HEK293 (cell line): ENCODE results near the gene GBA3.

Experiments
- CTCF ChIA-PET: fragments of 350-600 bp; formaldehyde crosslinking; extraction: SDS; loops from one replicate; lab custom pipeline; 2021; ENCODE audit warnings: antibody characterized with exemption; lab: Yijun Ruan, JAX
- POLR2A ChIA-PET: fragments of 300-600 bp; formaldehyde crosslinking; extraction: SDS; loops from one replicate; lab custom pipeline; 2020; ENCODE audit warnings: antibody characterized with exemption, inconsistent platforms; lab: Yijun Ruan, JAX
- H3K27ac ChIP-seq: fragments of 200-500 bp; sonication (Bioruptor generic); 2 replicates; pipeline ENCODE4 v1.5.1; 2014; ENCODE audit warnings: low read depth, low read length, control low read depth, inconsistent platforms; ENCODE audit errors: extremely low read depth
- H3K36me3 ChIP-seq, 2 experiments: fragments of 200-500 bp in 1 of 2; sonication (Bioruptor generic) in 1 of 2; 1 replicate in 1 of 2; 2 replicates in 1 of 2; pipeline ENCODE4 v1.5.1; 2014 to 2017; ENCODE audit warnings: inconsistent platforms in 2 of 2, low read length in 2 of 2; ENCODE audit not compliant: control insufficient read depth in 2 of 2, insufficient read depth in 1 of 2
- H3K4me1 ChIP-seq: fragments of 200-500 bp; sonication (Bioruptor generic); 2 replicates; pipeline ENCODE4 v1.5.1; 2014; ENCODE audit warnings: mild to moderate bottlenecking, low read length, inconsistent platforms; ENCODE audit not compliant: control insufficient read depth, insufficient read depth
- H3K4me3 ChIP-seq: 2 replicates; pipeline ENCODE4 v1.5.1; 2011; ENCODE audit warnings: low read depth, mild to moderate bottlenecking, control low read depth, low read length, moderate library complexity
- H3K9me3 ChIP-seq: fragments of 200-500 bp; sonication (Bioruptor generic); 2 replicates; pipeline ENCODE4 v1.5.1; 2014; ENCODE audit warnings: low read depth, low read length, inconsistent platforms; ENCODE audit not compliant: control insufficient read depth, insufficient read depth
- BCL6B ChIP-seq: fragments of 450-650 bp; formaldehyde crosslinking; IDR thresholded peaks from 2 replicates; pipeline ENCODE4 v1.5.1; 2017; ENCODE audit warnings: missing biosample characterization, missing genetic modification characterization
- MZF1 ChIP-seq: fragments of 450-650 bp; formaldehyde crosslinking; IDR thresholded peaks from 2 replicates; pipeline ENCODE4 v1.5.1; 2017; ENCODE audit warnings: missing biosample characterization, missing genetic modification characterization, borderline replicate concordance
- OVOL3 ChIP-seq: fragments of 450-650 bp; formaldehyde crosslinking; IDR thresholded peaks from 2 replicates; pipeline ENCODE4 v1.5.1; 2016; ENCODE audit warnings: missing biosample characterization, missing genetic modification characterization
- PATZ1 ChIP-seq: fragments of 450-650 bp; formaldehyde crosslinking; IDR thresholded peaks from 2 replicates; pipeline ENCODE4 v1.5.1; 2016; ENCODE audit warnings: missing biosample characterization, missing genetic modification characterization
- PRDM6 ChIP-seq: fragments of 450-650 bp; formaldehyde crosslinking; IDR thresholded peaks from 2 replicates; pipeline ENCODE4 v1.5.1; 2017; ENCODE audit warnings: missing biosample characterization, missing genetic modification characterization
- REPIN1 ChIP-seq: fragments of 450-650 bp; formaldehyde crosslinking; IDR thresholded peaks from 2 replicates; pipeline ENCODE4 v1.5.1; 2017; ENCODE audit warnings: missing biosample characterization, missing genetic modification characterization, low read depth
- SCRT2 ChIP-seq: fragments of 450-650 bp; formaldehyde crosslinking; IDR thresholded peaks from 2 replicates; pipeline ENCODE4 v1.5.1; 2016; ENCODE audit warnings: missing biosample characterization, missing genetic modification characterization
- YY2 ChIP-seq: fragments of 450-650 bp; formaldehyde crosslinking; IDR thresholded peaks from 2 replicates; pipeline ENCODE4 v1.5.1; 2016; ENCODE audit warnings: missing biosample characterization, missing genetic modification characterization
- ZBTB20 ChIP-seq: fragments of 450-650 bp; formaldehyde crosslinking; IDR thresholded peaks from 2 replicates; pipeline ENCODE4 v1.5.1; 2016; ENCODE audit warnings: missing biosample characterization, missing genetic modification characterization
- ZBTB49 ChIP-seq: fragments of 450-650 bp; formaldehyde crosslinking; IDR thresholded peaks from 2 replicates; pipeline ENCODE4 v1.5.1; 2016; ENCODE audit warnings: missing biosample characterization, missing genetic modification characterization, low read depth
- ZBTB7A ChIP-seq: fragments of 450-650 bp; formaldehyde crosslinking; IDR thresholded peaks from 2 replicates; pipeline ENCODE4 v1.5.1; 2016; ENCODE audit warnings: low read depth, missing biosample characterization, missing genetic modification characterization
- ZFP37 ChIP-seq: fragments of 450-650 bp; formaldehyde crosslinking; IDR thresholded peaks from 2 replicates; pipeline ENCODE4 v1.5.1; 2016; ENCODE audit warnings: missing biosample characterization, missing genetic modification characterization
- ZNF18 ChIP-seq: fragments of 450-650 bp; formaldehyde crosslinking; IDR thresholded peaks from 2 replicates; pipeline ENCODE4 v1.5.1; 2016; ENCODE audit warnings: missing biosample characterization, missing genetic modification characterization
- ZNF221 ChIP-seq: fragments of 450-650 bp; formaldehyde crosslinking; IDR thresholded peaks from 2 replicates; pipeline ENCODE4 v1.5.1; 2017; ENCODE audit warnings: missing biosample characterization, missing genetic modification characterization, borderline replicate concordance
- ZNF23 ChIP-seq: fragments of 450-650 bp; formaldehyde crosslinking; IDR thresholded peaks from 2 replicates; pipeline ENCODE4 v1.5.1; 2016; ENCODE audit warnings: missing biosample characterization, missing genetic modification characterization, borderline replicate concordance
- ZNF26 ChIP-seq: fragments of 450-650 bp; formaldehyde crosslinking; IDR thresholded peaks from 2 replicates; pipeline ENCODE4 v1.5.1; 2016; ENCODE audit warnings: missing biosample characterization, missing genetic modification characterization
- ZNF280D ChIP-seq: fragments of 450-650 bp; formaldehyde crosslinking; IDR thresholded peaks from 2 replicates; pipeline ENCODE4 v1.5.1; 2016; ENCODE audit warnings: missing biosample characterization, missing genetic modification characterization
- ZNF37A ChIP-seq: fragments of 450-650 bp; IDR thresholded peaks from 2 replicates; pipeline ENCODE4 v1.5.1; 2018; ENCODE audit warnings: missing biosample characterization, missing genetic modification characterization
- ZNF571 ChIP-seq: fragments of 450-650 bp; formaldehyde crosslinking; IDR thresholded peaks from 2 replicates; pipeline ENCODE4 v1.5.0; 2017; ENCODE audit warnings: missing biosample characterization, missing genetic modification characterization
- ZNF670 ChIP-seq: fragments of 450-650 bp; formaldehyde crosslinking; IDR thresholded peaks from 2 replicates; pipeline ENCODE4 v1.5.1; 2016; ENCODE audit warnings: missing biosample characterization, missing genetic modification characterization, low read depth
- ZNF777 ChIP-seq: fragments of 450-650 bp; formaldehyde crosslinking; IDR thresholded peaks from 2 replicates; pipeline ENCODE4 v1.5.1; 2017; ENCODE audit warnings: missing biosample characterization, missing genetic modification characterization, borderline replicate concordance

Gene GBA3

GRCh38 chr4:22674700-22675099, 18.0 kb upstream of the GBA3 start (continued):
- TF ChIP-seq ZNF18 (tag by site-specific recombination) (no peak), ZBTB49 (no peak), OVOL3 (tag by site-specific recombination) (no peak), ZNF280D (no peak), YY2 (tag by site-specific recombination) (no peak), PATZ1 (tag by site-specific recombination) (no peak)

GRCh38 chr4:22676063-22676462, 16.7 kb upstream of the GBA3 start:
- Histone ChIP-seq H3K4me3 (no peak overlapping the region), H3K27ac (no peak overlapping the region), H3K36me3 (no peaks in the 10 kb centered on the region), H3K9me3 (no peaks in the 10 kb centered on the region), H3K4me1 (no peaks in the 10 kb centered on the region)
- no peak for TF ChIP-seq MZF1
- no peak for TF ChIP-seq ZBTB20 (tag by site-specific recombination)
- TF ChIP-seq ZNF571 (tag by site-specific recombination), result no peak
- no peak for TF ChIP-seq ZFP37 (tag by site-specific recombination)
- no peak for TF ChIP-seq ZNF670 (tag by site-specific recombination)
- TF ChIP-seq ZNF26 (tag by site-specific recombination), result no peak
- no peak for TF ChIP-seq ZNF18 (tag by site-specific recombination)
- TF ChIP-seq ZNF37A, result no peak
- no peak for TF ChIP-seq ZNF221 (tag by site-specific recombination)
- no peak for TF ChIP-seq BCL6B
- TF ChIP-seq ZNF777 (tag by site-specific recombination), result no peak
- TF ChIP-seq ZBTB7A (tag by site-specific recombination), result no peak
- no peak for TF ChIP-seq SCRT2 (tag by site-specific recombination)
- no peak for TF ChIP-seq ZNF23
- TF ChIP-seq PRDM6 (tag by site-specific recombination), result no peak
- no peak for TF ChIP-seq REPIN1 (tag by site-specific recombination)
- ChIA-PET CTCF (no interaction called here), POLR2A (no interaction called here)
